Stimulated activated CD8-positive, alpha-beta memory T cell treated with anti-CD3 and anti-CD28 coated beads, Interleukin-2, amount 100 ng/mL, for 48 hours (primary cell): ENCODE measurements around the gene CFAP46.
"Not testable (repeated sequence)": the region's sequence is repeated elsewhere in the genome, so short reads cannot be mapped to it uniquely, and the experiment has no call there.

Experiments used
- DNase-seq, 2 donors: peaks; one replicate each; pipeline ENCODE4 v3.0.0-alpha.2; 2020; ENCODE audit warnings: low read depth in 2 of 2

CFAP46 gene

GRCh38 chr10:132963430-132963960 is 21.1 kb upstream of the CFAP46 start:
- no peak for DNase-seq

GRCh38 chr10:132962623-132963429 is 20.5 kb upstream of the CFAP46 start:
- DNase-seq: no peak

GRCh38 chr10:132961787-132962622 is 19.6 kb upstream of the CFAP46 start:
- peak; percentile 51 to 64 for DNase-seq

GRCh38 chr10:132961420-132961786 is 19.0 kb upstream of the CFAP46 start:
- no peak for DNase-seq

- DNase-seq: no peak
Observed at GRCh38 chr10:132960631-132961419, 18.5 kb upstream of the CFAP46 start.

GRCh38 chr10:132960071-132960472 is 17.7 kb upstream of the CFAP46 start:
- no peak for DNase-seq

- DNase-seq: no peak
Observed at GRCh38 chr10:132959559-132959961, 17.2 kb upstream of the CFAP46 start.

- no peak for DNase-seq
Observed at GRCh38 chr10:132958883-132959558, 16.7 kb upstream of the CFAP46 start.

- DNase-seq: no peak
Observed at GRCh38 chr10:132957981-132958882, 15.9 kb upstream of the CFAP46 start.

GRCh38 chr10:132957131-132957530 is 14.8 kb upstream of the CFAP46 start:
- DNase-seq: no peak

GRCh38 chr10:132956259-132956658 is 13.9 kb upstream of the CFAP46 start:
- DNase-seq: not testable (repeated sequence)

GRCh38 chr10:132955479-132955878 is 13.1 kb upstream of the CFAP46 start:
- DNase-seq: no peak

GRCh38 chr10:132953428-132953827 is 11.1 kb upstream of the CFAP46 start:
- no peak for DNase-seq

- no peak for DNase-seq
Observed at GRCh38 chr10:132951926-132952325, 9.6 kb upstream of the CFAP46 start.

- no peak for DNase-seq
Observed at GRCh38 chr10:132948351-132948750, 6.0 kb upstream of the CFAP46 start.

- no peak for DNase-seq
Observed at GRCh38 chr10:132947843-132948242, 5.5 kb upstream of the CFAP46 start.

GRCh38 chr10:132946806-132947546 is 4.6 kb upstream of the CFAP46 start:
- DNase-seq: no peak

GRCh38 chr10:132946311-132946710 is 3.9 kb upstream of the CFAP46 start:
- no peak for DNase-seq

- DNase-seq: no peak
Observed at GRCh38 chr10:132945894-132946255, 3.5 kb upstream of the CFAP46 start.
